ENCODE results near the gene GALK1.

GRCh38 chr17:75750661-75751423 lies 14.2 kb downstream of the GALK1 start:
- TF ChIP-seq EZH2 (IDR thresholded peaks at IDR 0.05) (no peak), POLR2AphosphoS5 (IDR thresholded peaks at IDR 0.05; ENCODE audit: borderline replicate concordance, low read depth, low read length) (no peak), FOXP2 (optimal IDR thresholded peaks at IDR 0.05; ENCODE audit: control extremely low read depth, extremely low read length, insufficient read depth) (no peak)

Data from SK-N-MC (cell line).